Activated naive CD8-positive, alpha-beta T cell treated with anti-CD3 and anti-CD28 coated beads, Interleukin-2, amount 10 ng/mL, durations not matched to agents 7 days and 5 days (primary cell): ENCODE results near the gene TUBGCP6. TPM values are rescaled to one million over a fixed set of nuclear protein-coding genes. Genes with fewer than 3 reads are reported as not detected.
A peak's percentile ranks its signal among the peaks of the same experiment; 100 is the strongest.

Experiments
- ATAC-seq: fragments of 150-1000 bp; cut with Tn5 transposase; one replicate; pipeline ENCODE4 v1.10.0; 2021; ENCODE audit warnings: low read depth, moderate library complexity
- POLR2A ChIA-PET: fragments of 350-600 bp; sonication (Branson Sonifier 250); formaldehyde crosslinking; loops from one replicate; lab custom pipeline; 2021; ENCODE audit warnings: antibody characterized with exemption; lab: Charles Lee
- DNase-seq: peaks from one replicate; pipeline ENCODE4 v3.0.0; 2021
- H3K27ac Mint-ChIP-seq: one replicate; pipeline ENCODE4 v1.8.0; 2022; ENCODE audit warnings: mild to moderate bottlenecking, mixed read lengths
- H3K27me3 Mint-ChIP-seq: one replicate; pipeline ENCODE4 v1.8.0; 2022; ENCODE audit warnings: mild to moderate bottlenecking, moderate library complexity, mixed read lengths
- H3K36me3 Mint-ChIP-seq: one replicate; pipeline ENCODE4 v1.8.0; 2021; ENCODE audit warnings: mild to moderate bottlenecking, mixed read lengths
- H3K4me1 Mint-ChIP-seq: one replicate; pipeline ENCODE4 v1.8.0; 2021; ENCODE audit warnings: mixed read lengths
- H3K4me3 Mint-ChIP-seq: one replicate; pipeline ENCODE4 v1.8.0; 2022; ENCODE audit warnings: mild to moderate bottlenecking, moderate library complexity, mixed read lengths
- H3K9me3 Mint-ChIP-seq: one replicate; pipeline ENCODE4 v1.8.0; 2021; ENCODE audit warnings: mixed read lengths
- total RNA-seq, 2 experiments: library from RNA; stranded (reverse); gene quantifications; one replicate each; pipeline ENCODE4 v1.2.3, GENCODE V29; 2021

Gene TUBGCP6, protein sequence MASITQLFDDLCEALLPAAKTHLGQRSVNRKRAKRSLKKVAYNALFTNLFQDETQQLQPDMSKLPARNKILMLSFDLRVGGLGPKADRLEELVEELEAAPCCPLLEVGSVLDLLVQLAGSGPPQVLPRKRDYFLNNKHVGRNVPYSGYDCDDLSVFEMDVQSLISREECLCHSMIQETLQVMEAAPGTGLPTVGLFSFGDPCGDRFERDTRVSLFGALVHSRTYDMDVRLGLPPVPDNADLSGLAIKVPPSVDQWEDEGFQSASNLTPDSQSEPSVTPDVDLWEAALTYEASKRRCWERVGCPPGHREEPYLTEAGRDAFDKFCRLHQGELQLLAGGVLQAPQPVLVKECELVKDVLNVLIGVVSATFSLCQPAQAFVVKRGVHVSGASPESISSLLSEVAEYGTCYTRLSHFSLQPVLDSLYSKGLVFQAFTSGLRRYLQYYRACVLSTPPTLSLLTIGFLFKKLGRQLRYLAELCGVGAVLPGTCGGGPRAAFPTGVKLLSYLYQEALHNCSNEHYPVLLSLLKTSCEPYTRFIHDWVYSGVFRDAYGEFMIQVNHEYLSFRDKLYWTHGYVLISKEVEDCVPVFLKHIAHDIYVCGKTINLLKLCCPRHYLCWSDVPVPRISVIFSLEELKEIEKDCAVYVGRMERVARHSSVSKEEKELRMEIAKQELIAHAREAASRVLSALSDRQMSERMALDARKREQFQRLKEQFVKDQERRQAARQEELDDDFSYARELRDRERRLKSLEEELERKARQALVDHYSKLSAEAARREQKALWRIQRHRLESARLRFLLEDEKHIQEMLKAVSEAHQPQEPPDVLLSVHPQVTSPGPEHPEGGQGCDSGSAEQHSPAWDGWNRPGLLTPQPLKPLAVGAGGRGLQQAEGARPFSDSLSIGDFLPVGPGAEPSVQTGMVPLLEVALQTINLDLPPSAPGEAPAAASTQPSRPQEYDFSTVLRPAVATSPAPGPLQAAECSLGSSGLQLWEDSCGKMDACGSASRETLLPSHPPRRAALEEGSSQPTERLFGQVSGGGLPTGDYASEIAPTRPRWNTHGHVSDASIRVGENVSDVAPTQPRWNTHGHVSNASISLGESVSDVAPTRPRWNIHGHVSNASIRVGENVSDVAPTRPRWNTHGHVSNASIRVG (N-terminal part only)
- total RNA-seq, result 10 to 100 TPM; 92.2 to 94.5 TPM

DNA sequence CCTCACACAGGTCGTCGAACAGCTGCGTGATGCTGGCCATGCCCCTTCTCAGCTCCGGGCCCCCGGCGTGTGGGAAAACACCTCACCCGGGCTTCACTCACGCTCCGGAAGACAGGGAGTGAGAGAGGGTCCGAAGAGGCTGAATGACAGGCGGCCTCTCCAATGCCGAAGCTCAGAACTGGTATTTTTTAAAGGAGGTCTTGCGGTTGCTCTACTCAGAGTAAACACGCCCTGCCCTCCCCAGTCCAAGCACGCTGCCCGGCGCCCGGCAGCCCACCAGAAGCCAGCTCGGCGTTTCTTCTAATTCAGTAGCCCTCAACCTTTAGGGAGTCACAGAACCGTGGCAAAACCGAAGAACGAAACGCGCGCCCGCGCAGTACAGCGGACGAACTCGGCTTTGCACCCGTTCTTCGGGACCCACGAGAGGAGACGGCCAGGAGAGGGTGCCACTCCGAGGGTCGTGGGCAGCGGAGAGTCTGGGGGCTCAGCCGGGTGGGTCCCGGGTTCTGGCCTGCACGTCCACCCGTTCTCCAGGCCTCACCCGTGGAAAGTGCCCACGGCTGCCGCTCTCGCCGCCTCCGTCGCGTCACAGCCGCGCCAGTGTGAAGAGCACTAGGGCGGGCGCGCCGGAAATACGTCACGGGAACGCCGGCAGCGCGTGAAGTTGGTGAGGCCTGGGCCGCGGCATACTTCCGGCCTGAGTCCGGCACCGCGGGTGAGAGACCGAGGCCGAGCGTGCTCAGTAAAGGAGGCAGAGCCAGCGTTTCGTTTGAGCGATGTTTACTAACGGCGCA, at the start of gene TUBGCP6:
Gene TUBGCP6, minus strand, starts transcription at position 604 of the 794 bp plus-strand sequence. Its CDS starts 564 bp downstream, at position 40.
- Mint-ChIP-seq H3K4me1 (peaks cover 26% of the 10 kb centered on the region), H3K27ac (peak within 1 kb of the TSS; percentile 99), H3K4me3 (peak within 1 kb of the TSS; percentile 99), H3K9me3 (no peaks in the 10 kb centered on the region), H3K27me3 (no peaks in the 10 kb centered on the region), H3K36me3 (peaks cover 5% of the 10 kb centered on the region)
- POLR2A ChIA-PET, result interaction anchor here (0.7 to 2.9 kb wide), 14 partner anchors 12 to 383 kb away, joined by 3 to 14 read pairs (median 4); partner anchors contain the start of genes ARSA, PPP6R2 and SCO2
- DNase-seq (peak; percentile 97), ATAC-seq (peak; percentile 81)

DNA sequence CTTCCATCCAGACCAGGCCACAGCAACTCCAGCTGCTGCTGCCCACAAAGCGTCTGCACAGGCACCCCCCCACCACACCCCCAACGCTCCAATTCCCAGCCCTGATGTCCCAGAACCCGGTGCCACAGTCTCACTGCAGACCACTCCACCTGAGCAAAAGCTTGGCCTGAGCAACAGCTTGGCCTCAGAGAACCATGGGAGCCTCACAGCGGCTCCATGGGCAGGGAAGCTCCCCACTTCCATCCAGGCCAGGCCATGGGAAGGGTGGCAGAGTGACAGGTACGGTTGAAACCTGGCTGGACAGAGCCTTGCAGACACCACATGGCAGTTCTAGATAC, 49.5 kb upstream of the TUBGCP6 start:
- peak overlapping the region; percentile 71 for H3K4me3 Mint-ChIP-seq
- no peak for ATAC-seq
- no peaks in the 10 kb centered on the region for H3K9me3 Mint-ChIP-seq
- peaks cover 4% of the 10 kb centered on the region for H3K27me3 Mint-ChIP-seq
- POLR2A ChIA-PET, result interaction anchor here (0.5 to 3.7 kb wide), 9 partner anchors 11 to 288 kb away, joined by 3 to 51 read pairs (median 4); partner anchors contain the start of genes CHKB, DENND6B and PLXNB2
- H3K36me3 Mint-ChIP-seq, result peaks cover 2% of the 10 kb centered on the region
- peaks cover 16% of the 10 kb centered on the region for H3K4me1 Mint-ChIP-seq
- DNase-seq, result no peak
- peak overlapping the region; percentile 78 for H3K27ac Mint-ChIP-seq

DNA sequence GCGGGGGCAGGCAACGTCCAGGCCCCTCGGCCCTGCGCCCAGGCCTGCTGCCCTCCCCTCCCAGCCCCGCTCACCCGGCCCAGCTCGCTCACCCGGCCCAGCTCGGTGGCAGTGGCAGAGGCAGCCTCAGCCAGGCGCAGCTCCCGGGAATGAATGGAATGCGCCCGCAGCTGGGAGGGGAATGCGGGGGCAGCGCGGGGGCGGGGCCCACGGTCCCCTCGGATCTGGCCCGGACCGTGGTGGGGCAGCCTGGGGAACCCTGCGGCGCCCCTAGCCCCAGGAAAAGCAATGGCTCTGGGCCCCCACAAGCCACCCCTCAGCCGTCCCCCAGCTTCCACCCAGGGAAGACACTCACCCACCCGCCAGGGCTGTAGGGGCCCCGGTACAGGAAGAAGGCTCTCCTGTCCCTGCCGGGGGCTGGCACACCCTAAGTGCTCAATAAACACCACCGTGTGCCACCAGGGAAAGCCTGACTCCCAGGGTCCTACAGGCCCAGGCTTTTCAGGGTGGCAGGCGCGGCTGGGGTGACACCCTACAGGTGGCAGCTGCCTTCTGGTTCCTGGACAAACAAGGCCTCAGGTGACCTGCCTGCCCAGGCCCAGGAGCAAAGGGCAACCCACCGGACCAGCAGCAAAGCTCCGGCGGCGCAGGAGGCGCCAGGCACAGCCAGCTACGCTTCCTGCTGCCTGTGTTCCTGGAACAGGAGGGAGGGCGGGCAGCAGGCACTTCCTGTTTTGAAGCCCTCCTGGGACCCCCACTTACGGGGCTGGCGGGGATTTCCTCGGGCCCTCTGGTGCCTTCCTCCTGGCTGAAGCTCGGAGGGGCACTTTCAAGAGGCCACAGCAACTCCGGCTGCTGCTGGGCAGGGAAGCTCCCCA, 48.9 kb upstream of the TUBGCP6 start:
- Mint-ChIP-seq H3K27me3 (peaks cover under 1% of the 10 kb centered on the region), H3K9me3 (no peaks in the 10 kb centered on the region), H3K4me3 (peak overlapping the region; percentile 71), H3K27ac (peak overlapping the region; percentile 78), H3K36me3 (peaks cover 2% of the 10 kb centered on the region), H3K4me1 (peaks cover 16% of the 10 kb centered on the region)
- POLR2A ChIA-PET, result interaction anchor here (0.5 to 3.7 kb wide), 13 partner anchors 11 to 289 kb away, joined by 3 to 51 read pairs (median 4); partner anchors contain the start of genes CHKB, DENND6B, HDAC10 and PLXNB2
- DNase-seq, result peak; percentile 64
- ATAC-seq, result peak; percentile 58

DNA sequence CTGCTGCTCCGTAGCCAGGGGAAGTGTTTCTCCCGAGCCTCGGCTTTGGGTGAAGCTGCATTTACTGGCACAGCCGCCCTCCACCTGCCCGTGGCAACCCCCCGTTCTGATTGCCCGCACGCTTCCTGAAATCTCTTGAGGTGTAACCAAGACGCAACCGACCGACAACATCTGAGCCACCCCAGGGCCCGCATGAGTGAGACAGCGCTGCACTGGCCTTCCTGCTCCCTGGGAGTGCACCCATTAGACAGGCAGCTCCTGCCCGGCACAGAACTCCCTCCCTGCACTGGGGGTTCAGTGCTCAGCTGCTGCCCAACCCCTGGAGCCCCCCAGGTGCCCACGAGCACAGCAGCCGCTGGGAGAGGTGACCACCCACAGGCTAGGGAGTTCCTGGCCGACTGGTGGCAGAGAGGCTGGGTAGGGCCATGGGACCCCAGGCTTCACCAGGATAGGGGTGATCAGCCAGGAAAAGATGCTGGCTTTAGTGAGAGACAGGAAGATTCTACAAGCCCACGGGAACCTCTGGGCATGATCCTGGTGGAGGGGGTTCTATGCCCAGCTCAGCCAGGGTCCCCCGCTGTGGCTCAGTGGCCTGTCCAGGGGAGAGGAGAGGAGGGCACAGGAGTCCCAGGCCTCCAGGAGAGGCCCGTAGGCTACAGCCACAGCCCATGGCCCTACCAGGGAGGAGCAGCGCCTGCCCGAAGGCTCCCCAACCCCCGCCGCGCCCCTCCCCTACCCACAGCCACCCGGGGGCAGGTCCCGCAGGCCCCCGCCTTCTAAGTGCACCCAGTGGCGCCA, 48.0 kb upstream of the TUBGCP6 start:
- Mint-ChIP-seq H3K27ac (peak overlapping the region; percentile 81), H3K4me3 (peak overlapping the region; percentile 80), H3K4me1 (peaks cover 16% of the 10 kb centered on the region), H3K27me3 (no peaks in the 10 kb centered on the region), H3K36me3 (peaks cover 2% of the 10 kb centered on the region), H3K9me3 (no peaks in the 10 kb centered on the region)
- POLR2A ChIA-PET, result interaction anchor here (0.6 to 3.7 kb wide), 8 partner anchors 12 to 67 kb away, joined by 3 to 51 read pairs (median 5); partner anchors contain the start of genes DENND6B, HDAC10 and PLXNB2
- peak; percentile 40 for ATAC-seq
- peak; percentile 58 for DNase-seq

DNA sequence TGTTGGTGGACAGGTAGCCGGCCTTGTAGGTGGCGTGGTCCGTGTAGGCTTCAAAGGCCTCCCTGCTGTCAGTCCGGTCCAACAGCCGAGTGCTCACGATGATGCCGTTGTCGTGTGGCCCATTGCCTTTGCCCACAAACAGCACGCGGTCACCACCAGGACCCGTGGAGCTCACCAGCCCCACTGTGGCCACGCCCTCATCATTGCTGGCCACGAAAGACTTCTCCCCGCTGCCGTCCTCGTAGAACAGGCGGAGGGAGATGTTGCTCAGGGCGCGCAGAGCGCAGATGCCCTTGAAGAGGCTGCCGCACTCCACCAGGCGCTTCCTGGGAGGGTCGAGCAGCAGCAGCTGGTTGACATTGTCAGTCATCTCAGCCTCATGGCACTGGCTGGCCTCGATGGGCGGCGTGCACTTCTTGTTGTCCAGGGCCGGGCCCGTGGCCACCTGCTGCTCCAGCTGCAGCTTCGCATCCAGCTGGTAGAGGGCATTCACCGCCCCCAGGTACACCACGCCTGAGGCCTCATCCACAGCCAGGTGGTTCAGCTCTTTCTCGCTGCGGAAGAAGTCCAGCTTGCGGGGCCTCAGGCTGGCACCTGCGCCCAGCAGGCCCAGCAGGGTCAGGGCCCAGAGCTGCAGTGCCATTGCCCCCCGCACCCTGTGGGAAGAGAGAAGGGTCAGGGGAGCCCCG, 45.3 kb upstream of the TUBGCP6 start:
- H3K4me1 Mint-ChIP-seq, result peaks cover 16% of the 10 kb centered on the region
- POLR2A ChIA-PET, result interaction anchor here (1.2 kb wide), 1 partner anchor 24 kb away, joined by 3 read pairs; no protein-coding TSS in a partner anchor
- H3K36me3 Mint-ChIP-seq, result peaks cover 2% of the 10 kb centered on the region
- ATAC-seq (no peak), DNase-seq (no peak)
- no peaks in the 10 kb centered on the region for H3K9me3 Mint-ChIP-seq
- no peak overlapping the region for H3K27ac Mint-ChIP-seq
- H3K27me3 Mint-ChIP-seq, result no peaks in the 10 kb centered on the region
- no peak overlapping the region for H3K4me3 Mint-ChIP-seq

DNA sequence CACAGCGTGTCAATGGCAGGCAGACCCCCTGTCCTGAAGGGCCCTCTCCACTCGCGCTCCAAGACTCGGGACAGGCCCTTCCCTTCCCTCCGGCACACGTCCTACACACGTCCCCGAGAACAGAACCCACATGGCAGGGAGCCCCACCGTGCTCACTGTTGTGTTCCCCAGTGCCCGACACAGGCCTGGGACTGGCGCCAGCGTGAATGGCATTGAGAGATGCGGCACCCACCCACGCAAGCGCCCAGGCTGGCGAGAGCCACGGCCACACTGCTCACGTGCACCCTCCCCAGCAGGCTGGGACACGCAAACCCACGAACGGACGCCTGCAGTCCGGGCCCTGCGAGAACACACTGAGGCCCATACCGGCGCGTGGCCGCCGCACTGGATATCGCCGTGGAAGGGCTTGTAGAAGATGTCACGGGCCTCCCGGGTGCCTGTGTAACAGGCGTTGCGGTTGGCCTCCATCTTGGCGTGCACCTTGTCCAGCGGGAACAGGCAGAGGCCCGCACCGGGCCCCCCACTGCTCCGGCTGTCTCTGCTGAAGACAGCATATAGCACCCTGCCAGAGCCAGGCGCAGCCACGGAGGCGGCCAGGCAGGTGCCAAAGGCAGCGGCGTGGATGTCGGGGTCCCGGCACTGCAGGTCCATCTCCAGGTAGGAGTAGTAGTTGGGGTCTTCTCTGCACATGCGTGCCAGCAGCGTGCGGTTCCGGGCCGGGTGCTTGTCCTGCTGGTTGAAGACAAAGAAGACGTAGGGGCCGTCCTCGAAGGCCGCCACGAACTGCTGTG, 44.5 kb upstream of the TUBGCP6 start:
- Mint-ChIP-seq H3K36me3 (peaks cover 2% of the 10 kb centered on the region), H3K4me3 (no peak overlapping the region), H3K4me1 (peaks cover 16% of the 10 kb centered on the region), H3K27ac (no peak overlapping the region), H3K27me3 (no peaks in the 10 kb centered on the region), H3K9me3 (no peaks in the 10 kb centered on the region)
- DNase-seq (no peak), ATAC-seq (no peak)
- POLR2A ChIA-PET, result interaction anchor here (1.4 kb wide), 1 partner anchor 25 kb away, joined by 3 read pairs; no protein-coding TSS in a partner anchor

DNA sequence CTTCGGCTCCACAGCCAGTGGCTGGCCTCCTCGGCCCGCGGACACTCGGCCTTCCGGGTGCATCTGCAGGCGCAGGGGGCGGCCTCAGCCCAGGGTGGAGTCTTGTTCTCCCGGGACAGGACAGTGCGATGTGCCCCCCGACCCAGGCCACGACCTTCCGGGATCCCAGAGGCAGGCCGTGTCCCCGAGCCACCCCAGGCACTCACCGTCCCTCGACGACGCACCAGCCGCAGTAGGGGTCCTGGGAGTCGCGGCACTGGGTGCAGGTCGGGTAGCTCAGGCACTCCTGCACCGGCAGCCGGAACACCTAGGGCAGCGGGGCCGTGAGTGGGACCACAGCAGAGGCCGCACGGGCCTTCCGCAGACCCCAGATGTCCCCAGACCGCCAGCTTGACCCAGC, 42.9 kb upstream of the TUBGCP6 start:
- no peak for ATAC-seq
- H3K9me3 Mint-ChIP-seq, result no peaks in the 10 kb centered on the region
- H3K27me3 Mint-ChIP-seq, result no peaks in the 10 kb centered on the region
- POLR2A ChIA-PET, result interaction anchor here (1.4 kb wide), 1 partner anchor 27 kb away, joined by 3 read pairs; no protein-coding TSS in a partner anchor
- H3K27ac Mint-ChIP-seq, result no peak overlapping the region
- H3K36me3 Mint-ChIP-seq, result peaks cover 2% of the 10 kb centered on the region
- no peak for DNase-seq
- H3K4me1 Mint-ChIP-seq, result peaks cover 11% of the 10 kb centered on the region
- H3K4me3 Mint-ChIP-seq, result no peak overlapping the region

DNA sequence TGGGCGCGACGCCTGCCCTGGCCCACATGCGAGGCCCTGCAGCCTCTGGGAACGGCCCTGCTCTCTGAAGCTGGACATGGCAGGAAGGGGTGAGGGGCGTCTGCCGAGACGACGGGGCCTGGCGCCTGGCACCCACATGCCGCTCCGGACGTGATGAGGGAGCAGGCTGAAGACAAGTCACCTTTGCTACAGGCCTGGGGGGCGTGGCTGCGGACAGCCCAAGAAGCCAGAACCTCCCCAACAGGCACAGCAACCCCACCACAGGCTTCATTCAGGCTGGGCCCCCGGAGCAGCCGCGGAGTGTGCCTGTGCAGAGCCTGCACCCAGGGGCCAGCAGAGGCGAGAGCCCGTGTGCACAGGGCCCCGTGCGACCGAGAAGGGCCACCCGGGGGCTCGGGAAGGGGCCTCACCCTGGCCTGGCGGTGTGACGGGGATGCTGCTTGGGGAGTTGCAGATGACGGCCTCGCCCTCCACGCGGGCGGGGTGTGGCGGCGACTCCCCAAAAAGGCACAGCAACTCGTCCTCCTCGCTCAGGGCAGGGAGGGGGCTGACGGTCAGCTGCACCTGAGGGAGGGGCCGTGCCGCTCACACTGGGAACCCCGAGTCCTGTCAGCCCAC, 42.0 kb upstream of the TUBGCP6 start:
- H3K9me3 Mint-ChIP-seq, result no peaks in the 10 kb centered on the region
- no peak overlapping the region for H3K27ac Mint-ChIP-seq
- no peaks in the 10 kb centered on the region for H3K36me3 Mint-ChIP-seq
- peaks cover 3% of the 10 kb centered on the region for H3K4me1 Mint-ChIP-seq
- no peak for DNase-seq
- no peak overlapping the region for H3K4me3 Mint-ChIP-seq
- POLR2A ChIA-PET, result no interaction called here
- ATAC-seq, result no peak
- no peaks in the 10 kb centered on the region for H3K27me3 Mint-ChIP-seq

DNA sequence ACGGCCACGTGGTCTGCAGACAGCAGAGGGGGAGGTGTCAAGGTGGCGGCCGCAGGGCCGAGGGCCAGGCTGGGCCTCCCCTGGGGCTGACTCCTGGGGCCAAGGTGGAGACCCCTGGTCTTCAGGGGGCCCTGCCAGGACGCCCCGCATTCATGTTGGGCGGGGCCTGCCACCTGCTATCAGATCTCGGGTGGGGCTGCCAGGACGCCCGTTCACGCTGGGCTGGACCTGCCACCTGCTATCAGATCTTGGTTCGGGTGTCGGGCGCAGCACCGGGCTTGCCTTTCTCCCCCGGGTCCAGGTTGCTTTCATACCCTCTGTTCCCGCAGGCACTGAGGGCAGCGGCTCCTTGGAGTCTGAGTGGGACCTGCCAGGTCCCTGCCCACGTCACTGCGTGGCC, 41.5 kb upstream of the TUBGCP6 start:
- POLR2A ChIA-PET, result no interaction called here
- Mint-ChIP-seq H3K4me1 (no peaks in the 10 kb centered on the region), H3K27ac (no peak overlapping the region), H3K27me3 (no peaks in the 10 kb centered on the region), H3K4me3 (no peak overlapping the region), H3K9me3 (no peaks in the 10 kb centered on the region), H3K36me3 (no peaks in the 10 kb centered on the region)
- DNase-seq (no peak), ATAC-seq (no peak)
